ENCODE data around the gene PCLO.
"Not testable (repeated sequence)": the region's sequence is repeated elsewhere in the genome, so short reads cannot be mapped to it uniquely, and the experiment has no call there.

PCLO gene

GRCh38 chr7:82959528-82959927 lies 203.2 kb downstream of the PCLO start:
- DNase-seq = no peak

- DNase-seq = no peak
Measured at GRCh38 chr7:82957521-82957920, 205.2 kb downstream of the PCLO start.

DNA sequence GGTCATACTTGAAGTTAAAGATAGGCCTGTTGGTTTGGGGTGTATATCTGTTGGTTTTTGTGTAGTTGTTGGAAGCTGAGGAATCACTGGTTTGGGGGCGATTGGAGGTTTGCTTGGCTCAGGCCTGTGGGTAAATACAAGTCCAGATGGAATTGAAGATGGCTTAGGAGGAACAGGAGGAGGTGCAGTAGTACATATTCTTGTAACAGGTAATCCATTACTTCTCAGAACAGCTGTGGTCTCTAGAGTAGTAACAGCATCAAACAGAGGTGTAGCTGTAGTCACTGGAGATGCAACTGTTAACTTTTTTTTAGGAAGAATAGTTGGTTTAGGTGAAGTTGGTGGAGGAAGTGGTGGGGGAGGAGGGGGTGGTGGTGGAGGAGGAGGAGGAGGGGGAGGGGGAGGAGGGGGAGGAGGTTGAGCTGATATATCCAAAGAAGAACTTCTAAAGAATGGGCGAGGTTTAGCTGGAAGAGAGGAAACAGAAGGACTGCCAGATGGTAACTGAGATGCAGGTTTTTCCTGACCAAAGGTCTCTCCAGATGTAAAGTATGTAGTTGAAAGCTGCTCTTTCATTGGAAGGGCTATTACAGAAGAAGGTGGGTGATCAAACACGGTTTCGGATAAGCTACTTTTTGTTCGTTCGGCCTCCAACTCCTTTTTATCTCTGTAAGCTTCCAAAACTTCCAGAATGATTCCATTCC lies 209.2 kb downstream of the PCLO start:
- no peak for DNase-seq

- no peak for DNase-seq
Measured at GRCh38 chr7:82950436-82950835, 212.2 kb downstream of the PCLO start.

DNA sequence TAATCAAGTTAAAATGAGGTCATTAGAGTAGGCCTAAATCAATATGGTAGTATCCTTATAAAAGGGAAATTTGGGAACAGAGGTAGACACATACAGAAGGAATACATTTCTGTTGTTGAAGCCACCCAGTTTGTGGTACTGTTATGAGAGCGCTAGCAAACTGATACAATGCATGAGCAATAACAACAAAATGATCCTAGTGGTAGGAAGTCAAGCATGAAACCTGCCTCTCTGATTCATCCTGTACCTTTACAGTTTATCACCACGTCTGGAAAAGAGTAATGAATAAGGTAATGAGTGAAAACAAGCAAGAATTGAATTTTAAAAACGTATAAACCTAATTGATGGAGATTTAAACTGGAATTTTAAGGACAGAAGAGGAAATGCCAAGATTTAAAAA lies 217.2 kb downstream of the PCLO start:
- no peak for DNase-seq

DNA sequence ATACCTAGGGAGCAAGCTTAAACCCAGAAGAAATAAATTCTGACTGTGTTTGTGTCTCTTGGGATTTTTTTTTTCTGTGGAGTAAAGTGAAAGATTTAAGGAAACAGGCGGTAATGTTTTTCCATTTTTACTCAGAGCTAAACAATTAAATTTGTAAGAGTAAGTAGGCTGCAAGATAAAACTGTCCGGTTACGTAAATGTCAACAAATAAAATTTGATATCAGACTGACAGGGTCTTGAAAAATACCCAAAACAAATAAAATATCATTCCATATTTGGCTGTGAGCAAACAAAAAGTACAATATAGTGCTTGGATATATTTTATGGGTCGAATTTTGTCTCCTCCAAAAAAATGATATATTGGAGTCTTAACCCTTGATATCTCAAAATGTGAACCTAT lies 217.6 kb downstream of the PCLO start:
- DNase-seq = no peak

DNA sequence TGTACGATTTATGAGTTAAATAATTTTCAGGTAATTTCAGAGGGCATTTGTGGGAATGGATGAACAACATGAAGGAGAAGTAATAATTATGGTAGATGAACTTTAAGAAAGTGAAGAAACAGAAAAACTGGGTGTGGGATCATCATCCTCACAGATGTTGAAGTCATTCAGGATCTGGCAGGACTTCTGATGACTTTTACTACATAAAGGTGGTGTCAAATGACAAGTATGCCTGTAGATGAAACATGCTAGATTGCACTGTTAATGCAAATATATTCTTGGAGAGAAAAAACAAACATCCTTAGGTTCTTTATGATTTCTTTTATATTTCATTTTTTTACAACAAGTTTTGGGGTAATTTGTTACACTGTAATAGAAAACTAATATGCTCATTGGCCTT lies 230.2 kb downstream of the PCLO start:
- no peak for DNase-seq

DNA sequence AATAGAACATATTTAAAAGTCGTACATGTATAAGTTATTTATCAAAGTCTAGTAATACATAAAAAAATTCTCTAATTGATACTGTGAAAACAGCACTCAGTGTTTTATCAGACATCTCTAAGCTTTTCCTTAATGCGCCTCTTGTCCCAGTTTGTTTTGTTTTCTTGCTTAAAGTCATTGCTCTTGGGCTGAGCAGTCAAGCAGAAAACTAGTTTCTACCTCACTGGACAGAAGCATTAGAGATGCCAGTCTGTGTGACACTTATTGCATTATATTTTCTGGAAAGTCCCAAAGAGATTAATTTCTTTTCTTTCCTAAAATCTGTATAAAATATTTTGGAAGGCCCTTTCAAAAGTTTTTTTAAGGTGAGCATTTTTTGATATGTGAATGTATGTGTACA lies 236.2 kb downstream of the PCLO start:
- DNase-seq = peak in 1 of 2 experiments; percentile 2

GRCh38 chr7:82925331-82925730 lies 237.4 kb downstream of the PCLO start:
- DNase-seq = no peak

GRCh38 chr7:82906502-82906901 lies 256.2 kb downstream of the PCLO start:
- DNase-seq = no peak

DNA sequence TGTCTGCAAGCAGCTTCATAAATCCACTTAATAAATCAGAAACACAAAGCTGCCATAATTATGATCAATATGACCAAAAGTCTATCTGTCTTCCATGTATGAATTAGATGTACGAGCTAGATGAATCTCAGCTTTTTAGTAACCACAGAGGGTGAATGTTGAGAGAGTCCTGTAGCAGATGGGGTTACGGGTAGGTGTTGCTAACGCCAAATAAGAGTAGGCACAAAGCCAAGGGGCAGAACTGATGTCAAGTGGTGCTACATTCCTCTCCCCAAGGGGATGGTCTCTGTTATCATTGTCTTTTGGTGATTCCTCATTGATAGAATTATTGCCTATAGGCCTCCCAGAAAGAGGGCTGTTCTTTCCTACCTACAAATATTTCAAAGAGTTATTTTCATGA lies 257.8 kb downstream of the PCLO start:
- DNase-seq = peak in 1 of 2 experiments; percentile 20

GRCh38 chr7:82901098-82901497 lies 261.6 kb downstream of the PCLO start:
- not testable (repeated sequence) for DNase-seq

DNA sequence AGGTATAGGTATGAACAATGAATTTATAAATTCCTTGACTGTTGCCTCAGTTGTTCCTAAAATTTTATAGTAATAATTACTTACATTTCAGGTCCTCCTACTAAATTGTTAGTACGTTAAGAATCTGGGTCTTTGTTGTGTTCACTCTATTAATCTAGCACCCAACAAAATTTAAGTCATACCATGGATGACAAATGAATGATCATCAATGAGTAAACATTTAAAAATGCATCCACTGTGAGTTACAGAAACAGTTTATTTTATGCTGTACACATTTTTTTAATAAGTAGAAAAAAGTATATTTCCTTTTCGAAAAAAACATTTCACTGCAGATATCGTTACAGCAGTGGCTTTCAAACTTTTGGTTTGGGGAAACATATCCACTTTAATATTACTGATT lies 265.2 kb downstream of the PCLO start:
- DNase-seq = no peak

- DNase-seq = not testable (repeated sequence)
Measured at GRCh38 chr7:82894341-82894740, 268.3 kb downstream of the PCLO start.

DNA sequence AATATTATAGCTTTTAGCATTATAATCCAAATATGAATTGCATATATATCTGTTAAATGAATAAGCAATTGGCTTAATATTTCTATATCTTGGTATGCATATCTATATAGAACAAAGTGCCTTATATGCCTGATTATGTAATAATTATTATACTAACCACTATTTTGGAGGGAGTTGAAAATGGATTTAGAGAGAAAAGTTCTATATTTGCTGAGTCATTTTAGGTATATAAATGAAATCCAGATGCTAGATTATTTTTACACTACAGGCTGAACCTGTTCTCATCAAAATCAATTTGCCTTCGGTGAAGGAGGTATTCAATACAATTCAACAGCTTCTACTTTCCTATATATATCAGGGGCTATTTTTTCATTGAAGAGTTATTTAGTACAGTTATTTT lies 276.4 kb downstream of the PCLO start:
- DNase-seq = no peak

DNA sequence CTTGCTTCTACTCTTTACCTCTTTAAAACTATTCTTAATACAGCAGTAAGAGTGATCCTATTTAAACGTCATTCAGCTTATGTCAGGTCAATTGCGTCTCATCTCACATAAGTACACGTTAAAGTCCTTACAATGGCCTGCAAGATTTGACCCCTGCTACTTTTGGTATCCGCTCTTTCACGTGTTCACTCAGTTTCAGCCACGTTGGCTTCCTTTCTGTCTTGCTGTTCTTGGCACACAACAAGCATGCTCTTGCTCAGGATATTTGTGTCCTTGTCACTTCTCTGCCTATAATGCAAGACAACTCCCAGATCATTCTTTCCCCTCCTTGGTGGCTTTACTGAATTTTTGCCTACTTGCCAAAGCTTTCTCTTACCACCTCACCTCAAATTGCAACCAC lies 296.8 kb downstream of the PCLO start:
- no peak for DNase-seq

DNA sequence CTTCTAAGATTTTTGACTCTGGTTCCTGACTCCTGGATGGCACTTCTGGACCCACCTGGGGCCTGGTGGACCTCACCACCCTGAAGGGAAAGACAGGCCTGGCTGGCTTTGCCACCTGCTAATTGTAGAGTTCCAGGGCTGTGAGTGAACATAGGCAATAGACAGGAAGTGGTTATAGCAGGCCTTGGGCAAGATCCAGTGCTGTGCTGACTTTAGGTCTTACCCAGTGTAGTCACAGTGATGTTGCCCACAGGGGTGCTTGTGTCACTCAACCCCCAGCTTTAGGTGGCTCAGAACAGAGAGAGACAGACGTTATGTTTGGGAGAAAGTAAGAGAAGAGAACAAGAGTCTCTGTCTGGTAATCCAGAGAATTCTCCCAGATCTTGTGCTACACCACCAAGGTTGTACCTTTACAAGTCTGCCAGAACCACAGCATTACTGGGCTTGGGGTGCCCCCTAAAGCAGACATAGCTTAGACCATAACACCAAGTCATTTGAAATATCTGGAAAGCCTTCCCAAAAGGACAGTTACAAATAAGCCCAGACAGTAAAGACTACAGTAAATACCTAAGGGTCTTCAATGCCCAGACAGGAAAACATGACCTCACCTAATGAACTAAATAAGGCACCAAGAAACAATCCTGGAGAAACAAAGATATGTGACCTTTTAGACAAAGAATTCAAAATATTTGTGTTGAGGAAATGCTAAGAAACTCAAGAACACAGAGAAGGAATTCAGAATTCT lies 303.4 kb downstream of the PCLO start:
- DNase-seq = no peak

DNA sequence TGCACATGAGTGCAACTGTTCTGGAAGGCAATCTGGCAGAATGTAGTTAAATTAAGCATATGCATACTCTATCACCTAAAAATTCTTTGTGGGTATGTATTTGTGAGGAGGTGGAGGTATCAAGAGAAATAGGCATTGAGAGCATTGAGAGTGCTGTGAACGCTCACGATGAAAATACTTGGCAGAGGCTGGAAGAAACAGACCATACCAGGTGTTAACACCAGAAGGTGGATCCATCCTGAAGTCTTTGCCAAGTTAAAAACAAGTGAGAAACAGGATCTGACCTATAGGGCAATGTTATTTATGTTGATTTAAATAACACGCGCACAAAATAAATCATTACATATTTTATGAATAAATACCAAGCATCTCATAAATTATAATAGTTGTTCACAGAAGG lies 311.6 kb downstream of the PCLO start:
- peak; percentile 4 to 39 for DNase-seq

DNA sequence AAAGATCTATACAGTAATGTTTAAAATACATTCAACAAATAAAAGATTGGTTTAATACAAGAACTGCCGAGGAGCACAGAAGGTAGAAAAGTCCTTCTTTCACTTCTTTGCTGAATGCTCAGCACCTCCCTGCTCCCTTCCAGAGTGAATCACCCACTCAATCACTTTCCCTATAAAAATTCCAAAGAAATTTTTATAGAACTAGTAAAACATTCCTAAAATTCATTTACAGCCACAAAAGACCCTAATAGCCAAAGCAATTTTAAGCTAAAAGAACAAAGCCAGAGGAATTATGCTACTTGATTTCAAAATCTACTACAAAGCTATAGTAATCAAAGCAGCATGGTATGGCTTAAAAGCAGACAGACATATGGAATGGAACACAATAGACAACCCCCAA lies 320.9 kb downstream of the PCLO start:
- no peak for DNase-seq

DNA sequence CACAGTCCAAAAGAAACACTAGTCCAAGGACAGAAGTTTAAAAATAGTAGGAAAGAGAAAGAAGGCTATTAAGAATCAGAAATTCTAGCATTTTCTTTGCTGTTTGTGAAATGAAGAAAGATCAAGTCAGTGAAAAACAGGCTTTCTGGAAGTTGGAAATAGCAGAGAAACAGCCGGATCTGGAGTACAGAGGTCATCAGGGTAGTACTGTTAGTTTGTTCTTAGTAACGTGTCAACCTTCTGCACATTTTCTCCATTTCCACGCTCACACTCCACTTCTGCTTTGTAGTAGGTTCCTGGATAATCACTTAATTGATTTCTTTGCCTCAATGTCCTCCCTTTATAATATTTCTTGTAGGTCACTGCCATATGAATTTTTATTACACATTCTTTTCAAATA lies 322.6 kb downstream of the PCLO start:
- DNase-seq = no peak

DNA sequence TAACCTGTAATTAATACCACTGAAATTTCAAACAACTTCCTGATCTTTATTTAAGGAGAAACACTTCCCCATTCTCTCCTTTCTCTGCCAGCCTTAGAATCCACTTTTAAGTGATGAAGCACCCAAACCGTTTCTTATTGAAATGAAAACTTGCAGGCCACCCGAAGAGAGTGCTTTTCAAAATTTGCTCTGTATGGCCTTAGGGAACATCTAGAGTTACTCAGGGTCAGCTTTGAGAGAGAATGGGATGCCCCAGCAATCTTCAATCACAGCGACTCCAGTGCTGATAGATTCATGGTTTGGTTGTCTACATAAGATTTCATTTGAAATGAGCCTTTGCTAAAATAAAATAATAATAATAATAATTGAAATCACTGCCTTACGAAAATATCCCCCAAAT lies 323.1 kb downstream of the PCLO start:
- no peak for DNase-seq

- DNase-seq = no peak
Measured at GRCh38 chr7:82839063-82839462, 323.6 kb downstream of the PCLO start.

GRCh38 chr7:82838314-82838713 lies 324.4 kb downstream of the PCLO start:
- DNase-seq = no peak

DNA sequence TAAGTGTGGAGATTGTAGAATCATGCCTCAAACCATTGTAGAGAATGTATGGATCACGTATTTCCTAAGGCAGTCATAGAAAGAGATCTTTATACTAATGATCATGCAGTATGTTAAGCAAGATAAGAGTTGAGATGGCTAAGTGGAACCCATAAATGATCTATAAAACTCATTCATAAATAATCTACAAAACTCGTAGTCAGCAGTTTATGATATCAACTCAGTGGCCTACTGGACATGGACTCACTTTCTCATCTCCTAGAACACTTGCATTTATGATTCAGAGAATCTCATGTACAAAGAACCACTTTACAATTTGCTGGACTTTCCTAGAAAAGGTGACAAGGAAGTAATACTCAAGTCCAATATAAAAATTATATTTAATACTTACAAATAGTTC lies 339.6 kb downstream of the PCLO start:
- no peak for DNase-seq

- DNase-seq = no peak
Measured at GRCh38 chr7:82821037-82821436, 341.6 kb downstream of the PCLO start.
